ENCODE data around the gene TIMP3. TPM values are rescaled to one million over a fixed set of nuclear protein-coding genes. Genes with fewer than 3 reads are reported as not detected.

The TIMP3 gene
- total and polyA plus RNA-seq, 5 donors from 2014 or later, result 0.35 TPM; not detected in 4

- H3K36me3 Mint-ChIP-seq, result no peaks in the 10 kb centered on the region
- ATAC-seq (ENCODE audit: low read depth in 2 of 2), result no peak
- no peak overlapping the region for H3K4me3 Mint-ChIP-seq
- DNase-seq, result no peak
- no peaks in the 10 kb centered on the region for H3K9me3 ChIP-seq (ENCODE audit: control insufficient read depth in 2 of 2, low read length in 2 of 2)
- no peaks in the 10 kb centered on the region for H3K4me1 ChIP-seq (ENCODE audit: control insufficient read depth, insufficient read depth, low read length, poor library complexity, severe bottlenecking)
- no peaks in the 10 kb centered on the region for H3K27me3 Mint-ChIP-seq
- no peaks in the 10 kb centered on the region for H3K27me3 ChIP-seq (ENCODE audit: control insufficient read depth, insufficient read depth, low read length)
- H3K4me1 Mint-ChIP-seq, result no peaks in the 10 kb centered on the region
- H3K36me3 ChIP-seq (ENCODE audit: control insufficient read depth, insufficient read depth, low read length), result no peaks in the 10 kb centered on the region
- peaks cover 0 to 2% (median 0%) of the 10 kb centered on the region in 7 donors for H3K9me3 Mint-ChIP-seq
- no peak overlapping the region for H3K4me3 ChIP-seq (ENCODE audit: low read depth, low read length)
- no peak overlapping the region for H3K27ac Mint-ChIP-seq
- H3K27ac ChIP-seq (ENCODE audit: insufficient read depth, low read length, poor library complexity, severe bottlenecking), result no peak overlapping the region
Observed at GRCh38 chr22:32858957-32859356, 57.5 kb downstream of the TIMP3 start.

- no peaks in the 10 kb centered on the region for H3K27me3 Mint-ChIP-seq
Observed at GRCh38 chr22:32859743-32860142, 58.2 kb downstream of the TIMP3 start.

GRCh38 chr22:32861330-32861729, 59.8 kb downstream of the TIMP3 start:
- H3K27me3 Mint-ChIP-seq, result no peaks in the 10 kb centered on the region
- ATAC-seq (ENCODE audit: low read depth in 2 of 2) (no peak), DNase-seq (no peak)
- Histone ChIP-seq H3K9me3 (ENCODE audit: control insufficient read depth in 2 of 2, low read length in 2 of 2) (no peaks in the 10 kb centered on the region), H3K27ac (ENCODE audit: insufficient read depth, low read length, poor library complexity, severe bottlenecking) (no peak overlapping the region), H3K27me3 (ENCODE audit: control insufficient read depth, insufficient read depth, low read length) (no peaks in the 10 kb centered on the region), H3K36me3 (ENCODE audit: control insufficient read depth, insufficient read depth, low read length) (no peaks in the 10 kb centered on the region), H3K4me3 (ENCODE audit: low read depth, low read length) (no peak overlapping the region), H3K4me1 (ENCODE audit: control insufficient read depth, insufficient read depth, low read length, poor library complexity, severe bottlenecking) (no peaks in the 10 kb centered on the region)
- no peak overlapping the region for H3K27ac Mint-ChIP-seq
- H3K4me3 Mint-ChIP-seq, result no peak overlapping the region
- H3K36me3 Mint-ChIP-seq, result no peaks in the 10 kb centered on the region
- no peaks in the 10 kb centered on the region for H3K4me1 Mint-ChIP-seq
- peaks cover 0 to 2% (median 0%) of the 10 kb centered on the region in 7 donors for H3K9me3 Mint-ChIP-seq

More at GRCh38 chr22:32859743-32860142, 58.2 kb downstream of the TIMP3 start:
- Histone ChIP-seq H3K4me1 (ENCODE audit: control insufficient read depth, insufficient read depth, low read length, poor library complexity, severe bottlenecking) (no peaks in the 10 kb centered on the region), H3K27ac (ENCODE audit: insufficient read depth, low read length, poor library complexity, severe bottlenecking) (no peak overlapping the region), H3K9me3 (ENCODE audit: control insufficient read depth in 2 of 2, low read length in 2 of 2) (no peaks in the 10 kb centered on the region), H3K27me3 (ENCODE audit: control insufficient read depth, insufficient read depth, low read length) (no peaks in the 10 kb centered on the region), H3K4me3 (ENCODE audit: low read depth, low read length) (no peak overlapping the region), H3K36me3 (ENCODE audit: control insufficient read depth, insufficient read depth, low read length) (no peaks in the 10 kb centered on the region)
- DNase-seq (no peak), ATAC-seq (ENCODE audit: low read depth in 2 of 2) (no peak)
- H3K4me1 Mint-ChIP-seq, result no peaks in the 10 kb centered on the region
- no peaks in the 10 kb centered on the region for H3K36me3 Mint-ChIP-seq
- no peak overlapping the region for H3K4me3 Mint-ChIP-seq
- H3K27ac Mint-ChIP-seq, result no peak overlapping the region
- peaks cover 0 to 2% (median 0%) of the 10 kb centered on the region in 7 donors for H3K9me3 Mint-ChIP-seq

GRCh38 chr22:32862083-32862482, 60.6 kb downstream of the TIMP3 start:
- DNase-seq (no peak), ATAC-seq (ENCODE audit: low read depth in 2 of 2) (no peak)
- Histone ChIP-seq H3K4me3 (ENCODE audit: low read depth, low read length) (no peak overlapping the region), H3K9me3 (ENCODE audit: control insufficient read depth in 2 of 2, low read length in 2 of 2) (no peaks in the 10 kb centered on the region), H3K27ac (ENCODE audit: insufficient read depth, low read length, poor library complexity, severe bottlenecking) (no peak overlapping the region), H3K27me3 (ENCODE audit: control insufficient read depth, insufficient read depth, low read length) (no peaks in the 10 kb centered on the region), H3K36me3 (ENCODE audit: control insufficient read depth, insufficient read depth, low read length) (no peaks in the 10 kb centered on the region), H3K4me1 (ENCODE audit: control insufficient read depth, insufficient read depth, low read length, poor library complexity, severe bottlenecking) (no peaks in the 10 kb centered on the region)
- Mint-ChIP-seq H3K27me3 (no peaks in the 10 kb centered on the region), H3K4me3 (no peak overlapping the region), H3K27ac (no peak overlapping the region), H3K36me3 (no peaks in the 10 kb centered on the region), H3K9me3 (no peaks in the 10 kb centered on the region), H3K4me1 (no peaks in the 10 kb centered on the region)

- H3K27ac Mint-ChIP-seq, result no peak overlapping the region
- Histone ChIP-seq H3K36me3 (ENCODE audit: control insufficient read depth, insufficient read depth, low read length) (no peaks in the 10 kb centered on the region), H3K4me1 (ENCODE audit: control insufficient read depth, insufficient read depth, low read length, poor library complexity, severe bottlenecking) (no peaks in the 10 kb centered on the region), H3K9me3 (ENCODE audit: control insufficient read depth in 2 of 2, low read length in 2 of 2) (no peaks in the 10 kb centered on the region), H3K4me3 (ENCODE audit: low read depth, low read length) (no peak overlapping the region), H3K27me3 (ENCODE audit: control insufficient read depth, insufficient read depth, low read length) (no peaks in the 10 kb centered on the region), H3K27ac (ENCODE audit: insufficient read depth, low read length, poor library complexity, severe bottlenecking) (no peak overlapping the region)
- H3K4me1 Mint-ChIP-seq, result no peaks in the 10 kb centered on the region
- H3K27me3 Mint-ChIP-seq, result no peaks in the 10 kb centered on the region
- no peak overlapping the region for H3K4me3 Mint-ChIP-seq
- no peaks in the 10 kb centered on the region for H3K36me3 Mint-ChIP-seq
- no peak for ATAC-seq (ENCODE audit: low read depth in 2 of 2)
- no peaks in the 10 kb centered on the region for H3K9me3 Mint-ChIP-seq
- DNase-seq, result no peak
Observed at GRCh38 chr22:32862936-32863661, 61.6 kb downstream of the TIMP3 start.

GRCh38 chr22:32864041-32864440, 62.5 kb downstream of the TIMP3 start:
- DNase-seq, result no peak
- Histone ChIP-seq H3K36me3 (ENCODE audit: control insufficient read depth, insufficient read depth, low read length) (no peaks in the 10 kb centered on the region), H3K4me3 (ENCODE audit: low read depth, low read length) (no peak overlapping the region), H3K9me3 (ENCODE audit: control insufficient read depth in 2 of 2, low read length in 2 of 2) (no peaks in the 10 kb centered on the region), H3K27ac (ENCODE audit: insufficient read depth, low read length, poor library complexity, severe bottlenecking) (no peak overlapping the region), H3K4me1 (ENCODE audit: control insufficient read depth, insufficient read depth, low read length, poor library complexity, severe bottlenecking) (no peaks in the 10 kb centered on the region), H3K27me3 (ENCODE audit: control insufficient read depth, insufficient read depth, low read length) (no peaks in the 10 kb centered on the region)
- Mint-ChIP-seq H3K4me3 (no peak overlapping the region), H3K36me3 (no peaks in the 10 kb centered on the region), H3K4me1 (no peaks in the 10 kb centered on the region), H3K9me3 (no peaks in the 10 kb centered on the region), H3K27me3 (no peaks in the 10 kb centered on the region), H3K27ac (no peak overlapping the region)
- ATAC-seq (ENCODE audit: low read depth in 2 of 2), result no peak

GRCh38 chr22:32864596-32864995, 63.1 kb downstream of the TIMP3 start:
- Histone ChIP-seq H3K36me3 (ENCODE audit: control insufficient read depth, insufficient read depth, low read length) (no peaks in the 10 kb centered on the region), H3K4me3 (ENCODE audit: low read depth, low read length) (no peak overlapping the region), H3K27ac (ENCODE audit: insufficient read depth, low read length, poor library complexity, severe bottlenecking) (no peak overlapping the region), H3K4me1 (ENCODE audit: control insufficient read depth, insufficient read depth, low read length, poor library complexity, severe bottlenecking) (no peaks in the 10 kb centered on the region), H3K9me3 (ENCODE audit: control insufficient read depth in 2 of 2, low read length in 2 of 2) (no peaks in the 10 kb centered on the region), H3K27me3 (ENCODE audit: control insufficient read depth, insufficient read depth, low read length) (no peaks in the 10 kb centered on the region)
- H3K27ac Mint-ChIP-seq, result no peak overlapping the region
- no peaks in the 10 kb centered on the region for H3K4me1 Mint-ChIP-seq
- no peak for DNase-seq
- H3K9me3 Mint-ChIP-seq, result no peaks in the 10 kb centered on the region
- H3K27me3 Mint-ChIP-seq, result no peaks in the 10 kb centered on the region
- H3K36me3 Mint-ChIP-seq, result no peaks in the 10 kb centered on the region
- H3K4me3 Mint-ChIP-seq, result no peak overlapping the region
- no peak for ATAC-seq (ENCODE audit: low read depth in 2 of 2)

- Histone ChIP-seq H3K4me3 (ENCODE audit: low read depth, low read length) (no peak overlapping the region), H3K27ac (ENCODE audit: insufficient read depth, low read length, poor library complexity, severe bottlenecking) (no peak overlapping the region), H3K27me3 (ENCODE audit: control insufficient read depth, insufficient read depth, low read length) (peaks cover 2% of the 10 kb centered on the region), H3K4me1 (ENCODE audit: control insufficient read depth, insufficient read depth, low read length, poor library complexity, severe bottlenecking) (no peaks in the 10 kb centered on the region), H3K36me3 (ENCODE audit: control insufficient read depth, insufficient read depth, low read length) (no peaks in the 10 kb centered on the region), H3K9me3 (ENCODE audit: control insufficient read depth in 2 of 2, low read length in 2 of 2) (no peaks in the 10 kb centered on the region)
- H3K27me3 Mint-ChIP-seq, result no peaks in the 10 kb centered on the region
- peaks cover 0 to 1% (median 0%) of the 10 kb centered on the region in 7 donors for H3K9me3 Mint-ChIP-seq
- DNase-seq (no peak), ATAC-seq (ENCODE audit: low read depth in 2 of 2) (no peak)
- H3K27ac Mint-ChIP-seq, result no peak overlapping the region
- H3K4me3 Mint-ChIP-seq, result no peak overlapping the region
- H3K4me1 Mint-ChIP-seq, result no peaks in the 10 kb centered on the region
- no peaks in the 10 kb centered on the region for H3K36me3 Mint-ChIP-seq
Observed at GRCh38 chr22:32866953-32867352, 65.4 kb downstream of the TIMP3 start.
